Myocyte (in vitro differentiated cells): Measurements from ENCODE around the gene CAMK2D. TPM values are rescaled to one million over a fixed set of nuclear protein-coding genes. Genes with fewer than 3 reads are reported as not detected.
"Not testable (repeated sequence)": the region's sequence is repeated elsewhere in the genome, so short reads cannot be mapped to it uniquely, and the experiment has no call there.

Experiments used
- DNase-seq: peaks from one replicate; pipeline ENCODE4 v3.0.0-alpha.2; 2012; ENCODE audit warnings: low read depth
- total RNA-seq: library from RNA; depleted of rRNA; stranded (reverse); fragments of >200 nt; gene quantifications from 2 replicates; pipeline ENCODE4 v1.2.3, GENCODE V29; 2014

The CAMK2D gene
- total RNA-seq, 1 donor from 2014 or later = 306 TPM

DNA sequence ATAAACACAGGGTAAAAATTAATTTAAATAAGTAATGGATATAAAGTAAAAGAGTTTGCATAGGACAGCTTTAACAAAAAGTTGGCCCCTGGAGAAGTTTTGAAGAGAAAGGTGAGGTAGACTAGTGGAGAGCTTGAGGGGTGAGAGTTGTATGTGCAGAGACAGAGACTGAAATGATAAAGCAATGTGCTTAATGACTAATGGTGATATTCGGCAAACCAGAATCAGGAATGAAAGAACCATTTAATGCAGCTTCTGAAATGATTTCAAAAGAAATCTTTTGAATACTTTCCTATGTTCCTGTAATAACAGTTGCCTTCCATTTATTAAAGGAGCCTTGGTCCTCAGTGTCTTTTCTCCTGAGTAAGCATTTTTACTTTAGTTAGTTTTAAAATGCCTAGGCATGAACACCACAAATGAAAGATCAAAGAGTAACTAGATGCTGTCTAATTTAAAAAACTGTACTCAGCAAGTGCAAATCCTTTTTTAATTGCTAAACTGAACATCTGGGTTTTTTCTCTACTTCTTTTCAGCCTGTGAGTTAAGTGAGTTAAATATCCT lies 28.5 kb downstream of the CAMK2D start:
- DNase-seq = no peak

DNA sequence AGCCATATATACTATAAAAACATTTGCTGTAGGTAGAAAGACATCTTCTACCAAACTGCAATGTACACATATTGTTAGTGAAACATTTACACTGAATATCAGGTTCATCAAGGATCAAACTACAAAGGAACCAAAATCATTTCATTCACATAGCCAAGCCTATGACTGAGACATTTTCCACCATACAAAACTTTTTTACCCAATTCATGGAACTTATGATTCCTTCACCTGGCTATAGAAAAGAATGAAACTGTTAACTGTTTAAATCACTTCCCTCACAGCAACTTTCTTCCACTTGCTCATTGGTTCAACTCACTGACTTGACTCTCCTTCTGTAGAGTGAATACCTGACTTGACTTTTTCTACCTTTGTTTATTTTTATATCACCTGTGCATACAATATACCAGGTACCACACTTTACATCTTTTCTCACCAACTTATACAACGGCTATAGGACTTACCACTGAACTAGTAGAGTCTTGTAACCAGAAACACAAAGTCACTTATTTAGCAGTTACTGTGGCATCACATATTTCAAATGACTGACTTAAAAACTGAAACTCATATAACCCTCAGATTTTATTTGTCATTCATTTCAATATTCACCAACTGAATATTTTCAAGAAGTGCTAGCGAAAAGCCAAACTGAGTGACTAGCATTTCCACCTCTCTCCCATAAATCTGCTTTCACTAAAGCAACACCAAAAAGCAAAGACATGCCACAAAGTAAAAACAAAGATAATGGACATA lies 30.9 kb downstream of the CAMK2D start:
- DNase-seq = no peak

DNA sequence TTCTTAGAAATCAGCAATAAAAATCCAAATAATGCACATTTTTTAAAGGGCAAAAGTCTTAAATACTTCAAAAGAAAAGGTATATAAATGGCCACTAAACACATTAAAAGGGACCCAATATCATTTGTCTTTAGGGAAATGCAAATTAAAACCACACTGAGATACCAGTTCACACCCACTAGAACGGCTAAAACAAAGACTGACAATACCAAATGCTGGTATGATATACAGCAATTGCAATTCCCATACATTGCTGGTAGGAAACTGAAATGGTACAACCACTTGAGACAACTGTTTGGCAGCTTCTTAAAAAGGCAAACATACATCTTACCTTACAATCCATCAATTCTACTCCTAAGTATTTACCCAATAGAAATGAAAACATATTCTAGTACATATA lies 33.7 kb downstream of the CAMK2D start:
- DNase-seq = no peak

DNA sequence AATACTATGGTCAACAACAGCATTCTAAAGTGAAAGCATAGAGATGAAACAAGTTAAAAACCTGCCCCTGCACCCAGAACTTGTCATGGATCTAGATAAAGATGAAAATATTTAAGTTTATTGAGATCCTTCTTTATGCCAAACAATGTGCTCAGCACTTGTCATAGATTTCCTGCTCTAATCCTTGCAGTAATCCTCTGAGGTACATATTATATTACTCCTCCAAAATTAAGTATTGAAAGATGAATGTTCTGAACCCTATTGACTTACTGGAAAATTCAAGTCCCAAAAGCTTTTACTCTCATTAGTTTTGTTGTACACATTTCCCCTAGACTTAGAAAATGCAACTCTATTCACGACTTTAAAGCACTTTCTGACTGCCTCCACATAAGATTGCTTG lies 35.6 kb downstream of the CAMK2D start:
- no peak for DNase-seq

DNA sequence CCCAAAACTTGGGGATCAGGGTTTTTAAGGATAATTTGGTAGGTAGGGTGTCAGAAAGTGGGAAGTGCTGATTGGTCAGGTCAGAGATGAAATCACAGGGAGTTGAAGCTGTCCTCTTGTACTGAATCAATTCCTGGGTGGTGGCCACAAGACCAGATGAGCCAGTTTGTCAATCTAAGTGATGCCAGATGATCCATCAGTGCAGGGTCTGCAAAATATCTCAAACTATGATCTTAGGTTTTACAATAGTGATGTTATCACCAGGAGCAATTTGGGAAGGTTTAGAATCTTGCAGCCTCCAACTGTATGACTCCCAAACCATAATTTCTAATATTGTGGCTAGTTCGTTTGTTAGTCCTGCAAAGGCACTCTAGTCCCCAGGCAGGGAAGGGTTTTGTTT lies 43.3 kb downstream of the CAMK2D start:
- DNase-seq = no peak

DNA sequence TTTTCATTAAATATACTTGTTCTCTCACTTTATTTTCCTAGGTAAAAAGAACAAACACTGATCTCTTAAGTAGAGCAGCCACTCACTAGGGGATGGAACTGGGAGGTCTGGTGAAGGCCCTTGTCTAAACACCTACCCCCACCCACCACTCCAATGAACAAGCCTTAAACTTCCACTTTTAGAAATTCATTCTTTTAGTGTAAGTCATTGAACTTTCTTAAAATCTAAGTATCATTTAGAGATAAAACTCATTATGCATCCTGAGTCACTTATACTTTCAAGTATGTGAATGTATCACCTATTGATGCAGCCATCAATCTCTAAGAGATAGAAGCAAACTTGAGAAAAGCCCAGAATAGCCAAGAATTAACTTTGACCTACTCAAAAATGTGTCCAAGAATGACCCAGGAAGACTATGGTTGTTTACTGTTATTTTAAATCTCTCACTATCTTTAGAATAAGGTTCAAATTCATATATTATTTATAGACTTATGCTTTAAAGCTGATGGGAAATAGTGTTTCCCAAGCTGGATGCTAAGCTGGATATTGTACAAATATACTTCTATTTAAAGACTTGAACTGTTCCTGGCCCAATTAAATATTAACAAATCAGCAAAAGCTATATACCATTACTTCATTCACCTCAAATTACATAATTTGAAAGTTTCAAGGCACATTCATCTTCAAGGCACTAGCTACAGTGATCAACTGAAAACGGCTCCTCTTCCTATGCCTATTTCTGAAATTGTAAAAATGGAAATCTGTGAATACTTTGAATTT lies 49.5 kb downstream of the CAMK2D start:
- no peak for DNase-seq

DNA sequence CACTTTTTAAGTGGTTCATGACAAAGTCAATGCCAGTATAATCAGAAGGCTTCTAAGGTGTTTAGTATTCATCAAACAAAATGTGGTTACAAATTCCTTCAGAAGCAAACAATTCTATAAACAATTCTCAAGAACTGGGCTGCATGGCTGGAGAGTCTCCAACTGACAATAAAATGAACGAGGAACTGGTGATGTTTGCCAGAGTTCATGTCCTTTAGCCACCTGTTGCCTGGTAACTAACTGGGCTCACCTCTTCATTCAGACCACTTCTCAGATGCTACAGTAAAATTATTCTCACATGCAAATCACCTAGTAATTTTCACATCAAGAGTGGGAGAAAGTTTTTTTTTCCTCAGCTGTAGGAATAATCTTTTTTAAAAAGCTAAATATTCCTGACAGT lies 53.3 kb downstream of the CAMK2D start:
- DNase-seq = peak; percentile 33

DNA sequence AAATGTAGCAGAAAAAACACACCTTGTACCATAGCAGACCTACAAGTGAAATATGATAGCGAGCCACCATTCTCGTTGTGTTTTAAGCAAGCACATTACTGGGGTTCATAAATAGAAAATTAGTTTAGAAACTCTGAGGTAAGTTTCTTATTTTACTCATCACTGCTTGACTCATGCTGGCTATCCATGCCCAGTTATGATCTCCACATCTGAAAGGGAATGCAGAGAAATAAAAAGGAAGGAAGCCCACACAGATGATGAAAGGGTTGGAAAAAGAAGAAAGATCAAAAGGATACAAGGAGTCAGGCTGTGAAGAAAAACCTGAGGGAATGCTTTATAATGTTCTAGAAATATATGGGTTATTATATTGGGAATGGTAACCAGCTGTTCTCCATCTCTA lies 54.5 kb downstream of the CAMK2D start:
- DNase-seq = peak; percentile 66

DNA sequence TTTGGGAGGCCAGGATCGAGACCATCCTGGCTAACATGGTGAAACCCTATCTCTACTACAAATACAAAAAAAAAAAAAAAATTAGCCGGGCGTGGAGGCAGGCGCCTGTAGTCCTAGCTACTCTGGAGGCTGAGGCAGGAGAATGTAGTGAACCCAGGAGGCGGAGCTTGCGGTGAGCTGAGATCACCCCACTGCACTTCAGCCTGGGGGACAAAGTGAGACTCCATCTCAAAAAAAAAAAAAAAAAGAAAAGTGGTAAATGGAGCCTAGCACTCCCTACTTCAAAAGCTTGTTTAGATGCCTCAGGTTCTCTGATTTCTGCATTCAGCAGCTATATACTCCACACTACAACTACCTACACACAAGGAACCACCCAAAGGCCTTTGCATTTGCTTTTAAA lies 56.4 kb downstream of the CAMK2D start:
- DNase-seq = not testable (repeated sequence)

DNA sequence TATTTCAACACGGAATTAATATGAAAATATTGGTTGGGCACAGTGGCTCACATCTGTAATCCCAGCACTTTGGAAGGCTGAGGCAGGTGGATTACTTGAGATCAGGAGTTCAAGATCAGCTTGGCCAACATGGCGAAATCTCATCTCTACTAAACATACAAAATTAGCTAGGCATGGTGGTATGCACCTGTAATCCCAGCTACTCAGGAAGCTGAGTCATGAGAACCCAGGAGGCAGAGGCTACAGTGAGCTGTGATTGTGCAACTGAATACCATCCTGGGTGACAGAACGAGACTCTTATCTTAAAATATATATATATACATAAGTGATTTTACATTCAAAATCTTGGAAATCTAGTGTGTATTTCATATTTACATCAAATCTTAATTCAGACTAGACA lies 58.9 kb downstream of the CAMK2D start:
- DNase-seq = peak; percentile 25

DNA sequence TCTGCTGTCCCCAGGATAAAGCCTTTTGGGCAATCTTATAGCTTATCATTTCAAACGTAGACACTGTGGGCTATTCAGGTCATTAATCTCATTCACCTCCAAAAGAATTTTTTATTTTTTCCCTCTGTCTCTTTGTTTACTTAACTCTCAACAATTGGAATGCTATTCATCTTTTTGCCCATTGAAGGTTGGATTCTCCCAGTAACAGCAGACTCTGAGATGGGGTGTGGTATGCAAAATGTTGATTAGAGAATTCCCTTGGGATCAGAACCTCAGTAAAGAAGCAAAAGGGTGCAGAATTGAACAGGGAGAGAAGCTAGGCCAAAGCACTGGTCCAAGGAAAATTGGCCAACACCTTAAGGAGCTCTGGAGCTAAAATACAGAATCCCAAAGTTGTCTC lies 60.4 kb downstream of the CAMK2D start:
- no peak for DNase-seq

DNA sequence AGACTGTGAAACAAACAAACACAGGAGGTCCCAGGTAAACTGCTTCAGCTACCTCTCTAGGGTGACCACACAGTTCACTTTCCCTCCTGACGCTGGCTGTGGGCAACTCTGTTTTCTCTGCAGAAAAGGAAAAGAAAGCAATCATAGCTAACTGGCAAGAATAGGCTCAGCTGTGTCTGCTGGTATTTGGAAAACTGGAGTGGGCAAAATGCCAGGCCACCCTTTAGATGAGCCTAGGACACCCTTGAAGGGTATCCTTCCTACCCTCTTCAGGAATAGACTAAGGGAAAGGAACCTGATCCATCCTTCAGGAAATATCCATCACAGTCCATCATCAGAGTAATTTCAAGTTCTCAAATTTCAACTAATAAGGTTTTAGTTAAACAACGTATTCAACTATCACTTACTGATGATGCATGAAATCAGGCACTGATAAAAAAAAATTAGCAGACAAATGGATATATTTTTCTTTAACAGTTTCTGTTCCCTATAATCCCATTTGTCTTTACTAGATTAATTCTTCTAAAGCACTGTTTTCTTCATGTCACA lies 60.9 kb downstream of the CAMK2D start:
- DNase-seq = peak; percentile 44

DNA sequence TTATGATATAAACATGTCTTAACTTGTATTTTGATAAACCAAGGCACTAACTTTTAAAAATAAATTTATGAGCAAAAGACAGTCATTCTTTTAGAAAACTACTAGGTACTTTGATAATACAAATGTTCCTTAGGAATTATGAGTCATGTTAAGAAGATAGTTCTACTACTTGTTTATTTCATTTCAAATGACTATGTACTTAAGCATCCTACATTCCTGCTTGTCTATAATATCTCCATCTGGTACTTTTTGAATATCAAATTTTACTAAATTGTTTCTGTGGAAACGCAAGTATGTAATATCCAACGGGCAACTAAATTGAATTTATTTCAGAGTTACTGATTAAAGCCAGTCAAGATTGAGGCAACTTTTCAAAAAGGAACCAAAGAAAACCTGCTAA lies 61.8 kb downstream of the CAMK2D start:
- no peak for DNase-seq

DNA sequence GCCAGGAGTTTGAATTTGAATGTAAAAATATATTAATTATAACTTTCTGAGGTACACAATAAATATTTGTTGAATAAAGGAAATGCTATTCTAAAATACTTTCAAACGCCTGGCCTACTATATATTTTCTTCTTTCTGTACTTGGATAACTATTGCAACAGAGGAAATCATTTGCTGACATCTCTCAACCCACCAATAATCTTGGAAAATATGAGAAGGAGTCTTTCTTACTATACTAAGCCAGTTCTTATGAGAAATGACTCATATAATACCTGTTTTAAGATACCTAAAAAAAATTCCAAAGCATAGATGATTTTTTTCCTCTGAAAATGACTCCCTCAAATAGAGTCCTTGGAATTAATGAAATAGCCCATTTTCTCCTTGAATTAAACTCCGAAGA lies 64.1 kb downstream of the CAMK2D start:
- DNase-seq = no peak

DNA sequence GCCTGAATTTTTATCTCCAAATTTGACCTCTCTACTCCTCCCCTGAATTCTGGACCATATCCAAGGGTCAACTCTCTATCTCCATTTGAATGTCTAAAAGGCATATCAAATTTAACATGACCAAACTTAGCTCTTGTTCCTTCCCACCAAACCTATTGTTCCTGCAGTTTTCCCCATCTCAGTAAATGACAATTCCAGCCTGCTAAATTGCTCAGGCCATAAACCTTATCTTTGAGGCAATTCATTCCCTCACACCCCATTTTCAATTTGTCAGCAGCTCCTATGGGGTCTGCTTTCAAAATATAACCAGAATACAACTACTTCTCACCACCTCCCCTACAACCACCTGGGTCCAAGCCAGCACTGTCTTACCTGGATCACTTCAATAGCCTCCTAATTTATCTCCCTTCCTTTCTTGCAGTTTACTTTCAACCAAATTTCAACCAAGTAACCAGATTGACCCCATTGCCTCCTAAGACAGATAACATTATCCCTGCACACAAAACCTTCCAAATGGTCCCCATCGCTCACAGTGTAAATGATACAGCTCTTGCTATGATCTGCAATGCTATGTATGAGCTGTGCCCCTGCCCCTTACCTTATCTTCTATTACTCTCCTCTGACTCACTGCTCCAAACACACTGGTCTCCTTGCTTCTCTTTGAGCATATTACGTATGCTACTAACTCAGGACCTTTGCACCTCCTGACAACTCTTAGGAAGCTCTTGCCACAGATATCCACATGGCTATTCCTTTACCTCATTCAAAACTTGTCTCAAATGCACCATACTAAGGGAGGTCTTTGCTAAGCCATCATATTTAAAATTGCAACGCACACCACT lies 66.0 kb downstream of the CAMK2D start:
- no peak for DNase-seq

DNA sequence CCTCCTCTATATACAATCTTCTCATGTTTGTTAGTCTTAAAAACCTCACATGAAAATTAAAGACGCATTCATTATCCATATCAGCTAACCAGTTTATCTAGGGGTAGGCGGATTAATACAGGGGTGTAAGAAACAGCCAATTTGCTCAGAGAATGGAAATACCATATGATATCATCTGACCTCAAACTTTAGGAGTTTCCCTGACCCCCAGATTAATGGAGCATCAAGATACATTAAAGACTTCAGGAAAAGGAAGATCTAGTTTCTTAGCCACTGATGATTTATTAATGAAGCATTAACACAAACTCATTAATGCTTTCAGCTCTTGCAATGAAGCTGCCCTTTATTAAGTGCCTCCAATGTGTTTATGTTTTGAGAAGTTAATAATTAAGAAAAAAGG lies 67.5 kb downstream of the CAMK2D start:
- no peak for DNase-seq

DNA sequence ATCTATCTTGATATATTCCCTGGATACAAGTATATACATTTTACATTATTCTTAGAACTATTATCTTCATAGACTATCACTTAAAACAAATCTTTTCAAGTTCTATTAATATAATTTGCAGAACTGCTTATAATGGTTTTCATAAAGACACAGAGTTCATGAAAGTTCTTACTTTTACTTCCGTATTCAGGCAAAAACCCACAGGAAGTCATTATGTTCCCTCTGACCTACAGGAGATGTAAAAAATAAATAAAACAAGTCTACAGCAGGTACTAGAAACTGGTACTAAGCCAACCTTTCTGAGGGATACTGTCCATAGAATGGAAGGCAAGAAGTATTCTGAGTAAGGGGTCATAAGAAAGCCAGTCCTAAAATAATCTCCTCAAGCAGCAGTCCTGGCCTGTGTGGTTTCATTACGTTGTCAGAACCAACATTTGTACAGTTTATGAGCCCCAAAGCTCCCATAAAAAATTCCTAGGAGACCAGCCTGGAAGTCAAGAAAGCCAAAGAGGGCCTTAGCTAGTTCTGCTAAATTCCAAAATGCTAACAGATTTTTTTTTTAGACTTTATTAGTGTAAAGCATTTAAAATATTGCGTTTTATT lies 68.6 kb downstream of the CAMK2D start:
- peak; percentile 38 for DNase-seq

DNA sequence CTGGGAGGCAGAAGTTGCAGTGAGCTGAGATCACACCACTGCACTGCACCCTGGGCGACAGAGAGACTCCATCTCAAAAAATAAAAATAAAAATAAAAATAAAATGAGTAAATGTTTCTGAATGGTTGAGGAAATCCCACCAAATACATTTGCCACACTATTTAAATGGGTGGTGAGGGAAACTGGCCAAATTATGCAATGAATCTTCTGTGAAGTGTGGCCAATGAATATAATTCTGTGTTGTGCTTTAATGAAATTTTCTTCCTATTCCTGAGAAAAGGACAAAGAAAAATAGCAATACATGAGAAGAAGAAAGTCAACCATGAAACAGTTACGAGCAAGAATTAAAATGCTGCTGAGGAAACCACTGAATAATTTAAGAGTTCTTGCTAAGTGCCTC lies 69.9 kb downstream of the CAMK2D start:
- no peak for DNase-seq

DNA sequence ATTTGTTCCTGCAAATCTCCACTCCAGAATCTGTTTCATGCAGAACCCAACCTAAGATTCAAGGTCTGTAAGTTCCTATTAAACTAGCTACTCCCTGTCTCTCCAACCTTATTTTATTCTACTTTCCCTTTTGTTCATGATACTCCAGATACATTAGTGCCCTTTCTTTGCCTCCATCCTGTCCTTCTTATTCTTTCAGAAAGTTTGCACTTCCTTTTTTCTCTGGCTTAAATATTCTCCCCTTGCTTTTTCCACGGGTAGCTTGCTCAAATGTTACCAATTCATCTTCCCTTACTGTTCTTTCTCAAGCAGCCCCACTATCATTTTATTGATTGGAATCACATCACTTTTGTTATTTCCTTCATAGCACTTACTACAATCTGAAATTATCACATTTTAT lies 72.1 kb downstream of the CAMK2D start:
- DNase-seq = no peak

DNA sequence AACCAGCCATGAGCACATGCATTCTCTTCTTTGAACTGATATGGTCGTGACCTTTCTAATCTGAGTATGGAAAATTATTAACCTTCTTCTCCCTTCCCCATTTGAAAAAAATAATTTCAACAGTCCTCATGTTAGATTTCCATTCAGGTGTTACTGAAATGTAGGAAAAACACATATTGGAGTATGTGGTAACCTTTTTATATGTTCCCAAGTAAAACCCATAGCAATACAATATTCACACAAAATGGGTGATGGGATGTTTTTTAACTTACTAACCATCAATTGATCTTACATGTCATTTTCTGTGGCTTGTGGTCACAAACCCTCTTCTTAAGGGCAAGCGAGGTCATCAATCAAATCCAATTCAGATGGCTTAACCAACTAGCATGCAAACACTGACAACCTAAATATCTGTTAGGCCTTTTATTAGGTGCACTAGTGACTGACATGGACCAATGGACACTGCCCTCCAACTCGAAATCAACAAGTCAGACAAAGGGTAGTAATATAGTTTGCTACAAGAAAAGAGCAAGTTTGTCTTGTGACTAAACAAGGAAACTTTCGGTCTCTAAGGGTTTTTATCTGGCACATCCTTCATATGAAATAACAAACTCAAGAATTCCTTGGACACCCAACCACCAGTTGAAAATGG lies 74.3 kb downstream of the CAMK2D start:
- peak; percentile 31 for DNase-seq
